PFSK-1 (cell line): ENCODE data around the gene LRRN4CL.

Source experiments
- POLR2AphosphoS5 ChIP-seq: IDR thresholded peaks from 2 replicates; pipeline ENCODE4 v1.6.1; 2012; ENCODE audit warnings: low read depth, mild to moderate bottlenecking, control low read depth, low read length, moderate library complexity
- SIN3A ChIP-seq: IDR thresholded peaks from 2 replicates; pipeline ENCODE4 v1.6.1; 2012; ENCODE audit warnings: mild to moderate bottlenecking, low read length, moderate library complexity, borderline replicate concordance; ENCODE audit not compliant: insufficient read depth

GRCh38 chr11:62694455-62695167, 5.3 kb upstream of the LRRN4CL start:
- TF ChIP-seq SIN3A (no peak), POLR2AphosphoS5 (no peak)
